Middle frontal gyrus (tissue), 1 donor: ENCODE results near the gene SNX14.
"Not testable (repeated sequence)": the region's sequence is repeated elsewhere in the genome, so short reads cannot be mapped to it uniquely, and the experiment has no call there.

Source experiments
- DNase-seq: peaks from one replicate; pipeline ENCODE4 v3.0.0-alpha.2; 2015; ENCODE audit warnings: low spot score; ENCODE audit errors: extremely low spot score

Gene SNX14

DNA sequence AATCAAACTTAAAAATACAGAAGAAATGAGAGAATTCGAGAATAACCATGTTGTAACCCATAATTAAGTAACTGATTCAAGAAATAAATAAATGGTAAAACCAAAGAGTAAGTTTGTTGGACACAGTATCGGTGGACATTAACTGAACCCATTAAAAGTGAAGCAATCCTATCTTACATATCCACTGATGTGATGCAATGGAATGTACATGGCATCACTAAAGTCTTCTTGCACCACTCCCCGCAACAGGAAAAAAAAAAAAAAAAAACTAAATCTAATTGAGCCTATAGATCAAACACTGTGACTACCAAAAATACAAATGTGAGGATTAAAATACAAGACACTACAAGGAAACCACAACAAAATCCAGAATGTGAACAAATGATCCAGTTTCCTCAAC is 7.9 kb downstream of the SNX14 start:
- DNase-seq: no peak

DNA sequence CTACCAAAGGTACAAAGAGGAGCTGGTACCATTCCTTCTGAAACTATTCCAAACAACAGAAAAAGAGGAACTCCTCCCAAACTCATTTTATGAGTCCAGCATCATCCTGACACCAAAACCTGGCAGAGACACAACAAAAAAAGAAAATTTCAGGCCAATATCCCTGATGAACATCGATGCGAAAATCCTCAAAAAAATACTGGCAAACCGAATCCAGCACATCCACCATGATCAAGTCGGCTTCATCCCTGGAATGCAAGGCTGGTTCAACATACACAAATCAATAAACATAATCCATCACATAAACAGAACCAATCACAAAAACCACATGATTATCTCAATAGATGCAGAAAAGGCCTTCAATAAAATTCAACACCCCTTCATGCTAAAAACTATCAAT is 10.8 kb downstream of the SNX14 start:
- DNase-seq: not testable (repeated sequence)

GRCh38 chr6:85581572-85581971 is 12.1 kb downstream of the SNX14 start:
- no peak for DNase-seq

DNA sequence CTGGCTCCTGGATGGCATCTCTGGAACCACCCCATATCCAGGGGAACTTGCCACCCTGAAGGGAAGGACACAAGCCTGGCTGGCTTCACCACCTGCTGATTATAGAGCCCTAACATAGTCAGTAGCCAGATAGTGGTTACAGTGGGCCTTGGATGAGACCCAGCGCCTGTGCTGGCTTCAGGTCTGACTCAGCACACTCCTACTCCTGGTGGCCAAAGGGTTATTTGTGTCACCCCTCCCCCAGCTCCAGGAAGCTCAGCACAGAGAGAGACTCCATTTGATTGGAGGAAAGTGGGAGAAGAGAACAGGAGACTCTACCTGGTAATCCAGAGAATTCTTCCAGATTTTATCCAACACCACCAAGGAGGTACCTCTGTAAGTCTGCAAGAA is 12.8 kb downstream of the SNX14 start:
- DNase-seq: no peak

GRCh38 chr6:85580118-85580877 is 13.4 kb downstream of the SNX14 start:
- no peak for DNase-seq

GRCh38 chr6:85579581-85579980 is 14.1 kb downstream of the SNX14 start:
- no peak for DNase-seq

DNA sequence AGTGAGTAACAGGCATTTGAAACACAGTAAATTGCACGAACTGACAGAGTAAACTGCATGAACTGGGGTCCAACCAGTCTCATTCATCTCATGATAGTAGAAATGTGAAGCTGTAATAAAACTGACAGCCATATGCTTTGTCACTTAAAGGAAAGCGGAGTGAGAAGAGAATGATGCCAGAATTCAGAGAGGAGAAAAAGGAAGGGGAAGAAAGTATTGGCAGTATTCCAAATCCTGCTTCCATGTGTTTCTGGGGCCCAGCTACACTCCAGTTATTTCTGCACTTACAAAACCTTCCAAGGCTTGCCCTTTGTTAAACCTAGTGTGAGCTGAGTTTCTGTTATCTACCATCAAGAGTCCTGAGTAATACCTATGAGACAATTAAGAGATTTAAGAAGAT is 17.2 kb downstream of the SNX14 start:
- no peak for DNase-seq

- no peak for DNase-seq
Measured at GRCh38 chr6:85574932-85575598, 18.6 kb downstream of the SNX14 start.

DNA sequence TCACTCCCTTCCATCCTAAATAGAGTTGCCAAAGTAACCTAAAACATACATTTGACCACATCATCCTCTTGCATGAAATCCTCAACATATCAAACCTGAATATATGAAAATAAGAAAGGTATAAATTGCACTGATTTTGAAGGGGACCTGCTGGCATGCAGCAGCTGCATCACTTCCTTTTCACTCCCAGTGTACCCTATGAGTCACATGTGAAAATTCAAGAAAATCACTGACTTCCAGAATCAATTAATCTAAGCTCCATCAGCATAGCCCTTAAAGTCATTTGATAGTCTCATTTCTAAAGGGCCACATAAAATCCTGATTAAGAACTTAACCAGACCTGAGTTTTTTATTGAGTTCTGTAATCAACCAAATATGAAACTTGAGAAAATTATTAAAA is 24.3 kb downstream of the SNX14 start:
- no peak for DNase-seq

GRCh38 chr6:85568411-85568810 is 25.2 kb downstream of the SNX14 start:
- no peak for DNase-seq

DNA sequence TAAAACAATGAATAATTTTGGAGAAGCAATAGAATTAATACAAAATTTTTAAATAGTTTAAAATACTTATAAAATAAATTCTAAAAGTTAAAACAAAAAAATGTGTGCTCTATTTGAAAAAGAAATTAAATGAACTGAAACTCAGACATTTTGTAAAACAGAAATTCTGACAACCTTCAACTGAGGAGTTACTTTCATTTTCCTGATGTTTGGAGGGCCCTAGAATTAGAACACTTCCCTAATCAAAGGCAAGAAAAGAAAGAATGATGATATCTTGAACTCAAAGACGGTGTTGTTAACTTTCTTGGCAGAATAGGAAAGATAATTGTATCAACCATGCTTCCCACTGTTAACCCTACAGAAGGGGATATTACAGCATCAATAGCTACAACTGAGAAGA is 27.9 kb downstream of the SNX14 start:
- no peak for DNase-seq

DNA sequence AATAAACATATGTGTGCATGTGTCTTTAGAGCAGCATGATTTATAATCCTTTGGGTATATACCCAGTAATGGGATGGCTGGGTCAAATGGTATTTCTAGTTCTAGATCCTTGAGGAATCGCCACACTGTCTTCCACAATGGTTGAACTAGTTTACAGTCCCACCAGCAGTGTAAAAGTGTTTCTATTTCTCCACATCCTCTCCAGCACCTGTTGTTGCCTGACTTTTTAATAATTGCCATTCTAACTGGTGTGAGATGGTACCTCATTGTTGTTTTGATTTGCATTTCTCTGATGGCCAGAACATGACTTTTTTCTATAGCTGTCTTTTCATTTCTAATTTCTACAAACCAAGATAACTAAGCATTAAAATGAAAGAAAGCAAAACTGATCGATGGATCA is 29.4 kb downstream of the SNX14 start:
- not testable (repeated sequence) for DNase-seq

- DNase-seq: no peak
Measured at GRCh38 chr6:85561750-85562357, 31.8 kb downstream of the SNX14 start.

DNA sequence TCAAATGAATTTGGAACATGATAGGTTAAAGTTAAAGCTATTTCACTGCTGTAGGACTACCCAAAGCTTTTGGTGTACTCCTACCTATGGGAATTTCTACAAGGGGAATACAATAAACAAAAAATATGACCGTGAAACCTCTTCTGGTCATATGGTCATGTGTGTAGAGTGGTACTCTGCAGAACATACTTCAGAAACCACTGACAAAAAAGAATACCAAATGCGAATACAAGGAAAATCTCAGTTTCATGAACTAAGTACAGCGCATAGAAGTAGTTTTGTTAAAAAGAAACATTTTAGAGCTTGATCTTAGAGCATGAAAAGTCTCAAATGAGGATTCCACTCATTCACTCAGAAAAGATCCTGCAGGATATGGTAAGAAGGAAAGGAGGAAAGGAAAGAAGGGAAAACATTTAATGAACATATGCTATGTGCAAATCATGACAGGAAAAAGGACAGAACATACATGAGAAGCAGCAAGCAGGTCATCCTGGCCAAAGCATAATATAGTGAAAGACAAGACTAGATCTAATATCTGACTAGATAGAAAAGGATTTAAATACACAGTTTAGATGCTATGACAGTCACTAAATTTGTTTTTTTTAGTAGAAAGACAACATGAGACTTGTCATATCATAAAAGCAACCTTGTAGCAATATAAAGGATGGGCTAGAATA is 36.5 kb downstream of the SNX14 start:
- no peak for DNase-seq

- no peak for DNase-seq
Measured at GRCh38 chr6:85552652-85553051, 41.0 kb downstream of the SNX14 start.

DNA sequence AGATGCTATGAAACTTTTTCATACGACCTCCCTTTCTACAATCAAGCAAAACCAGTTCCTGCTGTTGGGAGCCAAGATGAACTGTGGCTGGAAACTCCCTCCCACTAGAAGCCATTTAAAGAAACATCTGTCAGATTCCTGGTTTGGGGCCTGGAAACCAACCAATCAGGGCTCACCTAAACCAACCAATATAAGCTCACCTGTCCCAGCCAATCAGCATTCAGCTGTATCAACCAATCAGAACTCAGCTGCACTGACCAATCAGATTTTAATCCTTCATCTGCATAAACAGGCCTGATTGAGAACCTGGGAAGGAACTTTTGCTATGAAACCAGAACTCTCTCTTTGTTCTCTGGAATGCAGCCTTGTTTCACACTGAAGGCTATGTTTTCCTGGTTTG is 42.4 kb downstream of the SNX14 start:
- DNase-seq: no peak

GRCh38 chr6:85547719-85548118 is 45.9 kb downstream of the SNX14 start:
- no peak for DNase-seq

- no peak for DNase-seq
Measured at GRCh38 chr6:85544776-85545175, 48.9 kb downstream of the SNX14 start.

- peak; percentile 13 for DNase-seq
Measured at GRCh38 chr6:85537055-85537494, 56.6 kb downstream of the SNX14 start.

DNA sequence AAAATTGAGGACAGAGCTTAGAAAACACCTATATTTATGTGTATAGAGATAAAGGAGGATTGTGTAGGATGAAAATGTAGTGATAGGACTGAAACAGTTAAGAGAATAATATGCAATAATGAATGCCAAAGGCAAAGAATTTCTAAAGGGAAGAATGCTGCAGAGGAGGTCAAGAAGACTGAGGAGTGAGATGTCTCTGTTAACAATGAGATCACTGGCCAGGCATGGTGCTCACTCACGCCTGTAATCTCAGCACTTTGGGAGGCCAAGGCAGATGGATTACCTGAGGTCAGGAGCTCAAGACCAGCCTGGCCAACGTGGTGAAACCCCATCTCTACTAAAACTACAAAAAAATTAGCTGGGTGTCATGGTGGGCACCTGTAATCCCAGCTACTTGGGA is 69.4 kb downstream of the SNX14 start:
- DNase-seq: not testable (repeated sequence)

DNA sequence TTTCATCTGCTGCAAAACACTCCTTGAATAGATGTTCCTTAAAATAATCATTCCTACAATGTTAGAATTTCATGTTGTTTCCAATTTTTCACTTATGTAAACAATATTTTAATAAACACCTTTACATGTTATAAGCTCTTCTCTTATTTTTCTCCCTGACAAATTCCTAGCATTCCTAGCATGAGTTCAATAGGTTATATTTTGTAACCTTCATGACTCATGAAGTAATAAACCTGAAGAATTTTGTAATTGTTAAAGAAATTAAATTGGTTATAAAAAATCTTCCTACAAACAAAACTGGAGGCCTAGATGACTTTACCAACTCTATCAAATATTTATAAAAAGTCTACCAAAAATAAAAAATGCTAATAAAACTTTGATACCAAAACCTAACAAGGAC is 77.5 kb downstream of the SNX14 start:
- no peak for DNase-seq
